A549 (cell line): ENCODE measurements around the gene SDC3. TPM values are rescaled to one million over a fixed set of nuclear protein-coding genes. Genes with fewer than 3 reads are reported as not detected.

Experiments used
- ATAC-seq, 2 experiments: fragments of 200-7000 bp in 1 of 2; fragments of >200 bp in 1 of 2; cut with Nextera tagmentation in 1 of 2; cut with Tn5 transposase in 1 of 2; 3 replicates each; pipeline versions ENCODE4 v1.8.0 to v1.9.1; 2018 to 2020; ENCODE audit warnings: mild to moderate bottlenecking in 1 of 2, moderate library complexity in 1 of 2
- CTCF ChIA-PET: fragments of 300-600 bp; sonication (Branson Sonifier 250); formaldehyde crosslinking; extraction: SDS; loops from one replicate; lab custom pipeline; 2021; ENCODE audit warnings: antibody characterized with exemption, inconsistent platforms; lab: Yijun Ruan, JAX
- POLR2A ChIA-PET: fragments of 350-600 bp; formaldehyde crosslinking; extraction: SDS; loops from one replicate; lab custom pipeline; 2021; ENCODE audit warnings: antibody characterized with exemption, inconsistent platforms; lab: Yijun Ruan, JAX
- DNase-seq, 2 experiments: peaks; one replicate each; pipeline versions ENCODE4 v3.0.0 to v3.0.0-alpha.2; 2011 to 2016; ENCODE audit warnings: low read depth in 1 of 2, low spot score in 1 of 2
- FAIRE-seq: peaks from 2 replicates; lab custom pipeline; 2011; peaks lifted over from hg19 to GRCh38; lab: Jason Lieb, UNC
- H3K27ac ChIP-seq, 2 experiments: fragments of >200 bp; sonication (Bioruptor Twin); formaldehyde crosslinking; 3 replicates each; pipeline ENCODE4 v1.5.1; 2016 to 2017
- H3K4me1 ChIP-seq: fragments of >200 bp; sonication (Bioruptor Twin); formaldehyde crosslinking; 3 replicates; pipeline ENCODE4 v1.6.1; 2016
- H3K4me2 ChIP-seq: fragments of >200 bp; sonication (Bioruptor Twin); formaldehyde crosslinking; 3 replicates; pipeline ENCODE4 v1.6.1; 2016
- H3K4me3 ChIP-seq: fragments of >200 bp; sonication (Bioruptor Twin); formaldehyde crosslinking; 3 replicates; pipeline ENCODE4 v1.5.1; 2016
- H3K9me3 ChIP-seq: fragments of >200 bp; sonication (Bioruptor Twin); formaldehyde crosslinking; 3 replicates; pipeline ENCODE4 v1.6.1; 2016
- ATOH8 ChIP-seq: fragments of 250-450 bp; sonication (Bioruptor Pico); IDR thresholded peaks from 2 replicates; pipeline ENCODE4 v1.5.0; 2020; ENCODE audit warnings: low read depth, mild to moderate bottlenecking, moderate library complexity
- BCL3 ChIP-seq: fragments of >200 bp; sonication (Bioruptor Twin); formaldehyde crosslinking; IDR thresholded peaks from 3 replicates; pipeline ENCODE4 v1.6.1; 2016
- CBX8 ChIP-seq: fragments of 200-600 bp; sonication (generic); IDR thresholded peaks from 2 replicates; pipeline ENCODE4 v1.6.1; 2016
- EHMT2 ChIP-seq: fragments of 200-600 bp; sonication (generic); IDR thresholded peaks from 2 replicates; pipeline ENCODE4 v1.6.1; 2016; ENCODE audit warnings: antibody characterized with exemption, low read depth, mild to moderate bottlenecking, moderate library complexity
- FOSB ChIP-seq: fragments of 250-450 bp; sonication (Bioruptor Pico); IDR thresholded peaks from 2 replicates; pipeline ENCODE4 v1.5.0; 2020; ENCODE audit warnings: mild to moderate bottlenecking, moderate library complexity
- FOXS1 ChIP-seq: fragments of 250-450 bp; sonication (Bioruptor Pico); IDR thresholded peaks from 2 replicates; pipeline ENCODE4 v1.5.0; 2020; ENCODE audit warnings: mild to moderate bottlenecking, moderate library complexity
- GATA3 ChIP-seq: IDR thresholded peaks from 2 replicates; pipeline ENCODE4 v1.6.1; 2012; ENCODE audit warnings: borderline replicate concordance
- HEYL ChIP-seq: fragments of 250-450 bp; sonication (Bioruptor Pico); IDR thresholded peaks from 2 replicates; pipeline ENCODE4 v1.8.0; 2021; ENCODE audit warnings: mild to moderate bottlenecking, moderate library complexity
- KDM1A ChIP-seq: fragments of 200-600 bp; sonication (generic); IDR thresholded peaks from 2 replicates; pipeline ENCODE4 v1.6.1; 2016; ENCODE audit warnings: low read depth, mild to moderate bottlenecking
- MAX ChIP-seq: IDR thresholded peaks from 2 replicates; pipeline ENCODE4 v1.6.1; 2012
- MAZ ChIP-seq: fragments of 150-350 bp; IDR thresholded peaks from 2 replicates; pipeline ENCODE4 v1.6.1; 2014; ENCODE audit warnings: antibody characterized with exemption, low read depth, low read length, borderline replicate concordance
- NPAS2 ChIP-seq: fragments of 250-450 bp; sonication (Bioruptor Pico); IDR thresholded peaks from 2 replicates; pipeline ENCODE4 v1.8.0; 2022; ENCODE audit warnings: mild to moderate bottlenecking, moderate library complexity, borderline replicate concordance
- RCOR1 ChIP-seq: fragments of 150-350 bp; IDR thresholded peaks from 2 replicates; pipeline ENCODE4 v1.6.1; 2014; ENCODE audit warnings: antibody characterized with exemption, low read length, low read depth
- REST ChIP-seq: fragments of 200-600 bp; sonication (generic); IDR thresholded peaks from 2 replicates; pipeline ENCODE4 v1.6.1; 2016; ENCODE audit warnings: antibody characterized with exemption, mild to moderate bottlenecking, moderate library complexity
- RNF2 ChIP-seq: fragments of 200-600 bp; sonication (generic); IDR thresholded peaks from 2 replicates; pipeline ENCODE4 v1.6.1; 2016; ENCODE audit warnings: low read depth, mild to moderate bottlenecking, antibody characterized with exemption, moderate library complexity, borderline replicate concordance
- SMC3 ChIP-seq: fragments of >200 bp; sonication (Bioruptor Twin); formaldehyde crosslinking; IDR thresholded peaks from 3 replicates; pipeline ENCODE4 v1.6.1; 2018; ENCODE audit warnings: inconsistent platforms
- SREBF2 ChIP-seq: fragments of 450-650 bp; IDR thresholded peaks from 2 replicates; pipeline ENCODE4 v1.6.1; 2014; ENCODE audit warnings: mild to moderate bottlenecking, moderate library complexity
- USF2 ChIP-seq: fragments of 450-650 bp; IDR thresholded peaks from 2 replicates; pipeline ENCODE4 v1.6.1; 2014; ENCODE audit warnings: antibody characterized with exemption
- ZNF302 ChIP-seq: fragments of 250-450 bp; sonication (Bioruptor Pico); IDR thresholded peaks from 2 replicates; pipeline ENCODE4 v1.9.0; 2021; ENCODE audit warnings: inconsistent platforms, mild to moderate bottlenecking, moderate library complexity
- WGBS: methylation state at CpG from one replicate; pipeline ENCODE4 v1.1.6; 2017; ENCODE audit errors: missing lambda C conversion rate; 5-methylcytosine and 5-hydroxymethylcytosine counted together
- polyA plus RNA-seq, 4 experiments: library from polyadenylated mRNA; depleted of rRNA in 3 of 4; stranded (reverse); fragments of >200 nt; fragmentation: RNase III in 1 of 4; extraction: RNeasy Plus Mini Kit Qiagen cat#74134 plus additional on column Dnase treatment in 1 of 4; gene quantifications; 2 replicates in 3 of 4; 3 replicates in 1 of 4; pipeline ENCODE4 v1.2.3, GENCODE V29; 2011 to 2017

Gene SDC3
- polyA plus RNA-seq, 2 of the 4 experiments (the other 2 are of a cell fraction), result 2.0 to 8.9 TPM

- H3K4me1 ChIP-seq, result no peaks in the 10 kb centered on the region
- 66% methylated on average over 3 of the region's 4 CpGs for WGBS
- no peak for FAIRE-seq
- H3K27ac ChIP-seq, result no peak overlapping the region
- H3K4me3 ChIP-seq, result no peak overlapping the region
- POLR2A ChIA-PET, result no interaction called here
- DNase-seq, result no peak
- ATAC-seq, result no peak
- no peak overlapping the region for H3K4me2 ChIP-seq
- H3K9me3 ChIP-seq, result no peaks in the 10 kb centered on the region
- no peak for TF ChIP-seq BCL3
- no peak for TF ChIP-seq EHMT2
- no peak for TF ChIP-seq RNF2
- no peak for TF ChIP-seq SMC3
- no peak for TF ChIP-seq FOXS1
- no peak for TF ChIP-seq FOSB (CRISPR knock-in tag)
- TF ChIP-seq GATA3, result no peak
- no peak for TF ChIP-seq RCOR1
- no peak for TF ChIP-seq HEYL (CRISPR knock-in tag)
- TF ChIP-seq CBX8, result no peak
- no peak for TF ChIP-seq REST
- no peak for TF ChIP-seq MAZ
- TF ChIP-seq SREBF2, result no peak
- TF ChIP-seq KDM1A, result no peak
- no peak for TF ChIP-seq NPAS2 (CRISPR knock-in tag)
- TF ChIP-seq ATOH8 (CRISPR knock-in tag), result no peak
- TF ChIP-seq ZNF302 (CRISPR knock-in tag), result no peak
- TF ChIP-seq, all 56 proteins: peak for 0
- CTCF ChIA-PET, result interaction anchor here (0.9 to 3.5 kb wide), 3 partner anchors 44 to 85 kb away, joined by 3 to 22 read pairs (median 17); no protein-coding TSS in a partner anchor
These were observed 41.0 kb downstream of the SDC3 start for GRCh38 chr1:30867537-30867936.

- no peak for FAIRE-seq
- POLR2A ChIA-PET, result no interaction called here
- CTCF ChIA-PET, result interaction anchor here (3.3 to 3.5 kb wide), 2 partner anchors 45 to 65 kb away, joined by 17 to 22 read pairs; no protein-coding TSS in a partner anchor
These were observed 42.0 kb downstream of the SDC3 start for GRCh38 chr1:30866594-30866993.

More at GRCh38 chr1:30866594-30866993, 42.0 kb downstream of the SDC3 start:
- 59% methylated on average over 3 of the region's 3 CpGs for WGBS
- TF ChIP-seq MAX, result no peak
- no peak for TF ChIP-seq MAZ
- no peak for TF ChIP-seq NPAS2 (CRISPR knock-in tag)
- TF ChIP-seq USF2, result no peak
- H3K4me3 ChIP-seq, result no peak overlapping the region
- no peak for DNase-seq
- no peak for ATAC-seq
- no peaks in the 10 kb centered on the region for H3K4me1 ChIP-seq
- no peaks in the 10 kb centered on the region for H3K9me3 ChIP-seq
- no peak overlapping the region for H3K4me2 ChIP-seq
- no peak overlapping the region for H3K27ac ChIP-seq
